GM12891 (cell line): Measurements from ENCODE around the gene SND1.

Source experiments
- DNase-seq: peaks from one replicate; pipeline ENCODE4 v3.0.0; 2011; ENCODE audit warnings: low spot score; ENCODE audit not compliant: insufficient read length
- FAIRE-seq: peaks from 2 replicates; lab custom pipeline; 2011; peaks lifted over from hg19 to GRCh38; lab: Jason Lieb, UNC
- PAX5 ChIP-seq: IDR thresholded peaks from 2 replicates; pipeline ENCODE4 v1.6.1; 2011; ENCODE audit warnings: low read length, moderate library complexity, mild to moderate bottlenecking; ENCODE audit not compliant: insufficient read depth, severe bottlenecking
- POLR2A ChIP-seq: IDR thresholded peaks from 2 replicates; pipeline ENCODE4 v1.6.1; 2011; ENCODE audit warnings: low read depth, low read length, control low read depth
- POLR2AphosphoS5 ChIP-seq: IDR thresholded peaks from 2 replicates; pipeline ENCODE4 v1.6.1; 2011; ENCODE audit warnings: low read depth, low read length, control low read depth
- POU2F2 ChIP-seq: IDR thresholded peaks from 2 replicates; pipeline ENCODE4 v1.6.1; 2011; ENCODE audit warnings: low read depth, mild to moderate bottlenecking, control low read depth, low read length, moderate library complexity
- SPI1 ChIP-seq: IDR thresholded peaks from 2 replicates; pipeline ENCODE4 v1.6.1; 2011; ENCODE audit warnings: low read depth, low read length, control low read depth
- TAF1 ChIP-seq: IDR thresholded peaks from 2 replicates; pipeline ENCODE4 v1.6.1; 2011; ENCODE audit warnings: low read depth, low read length, control low read depth

SND1 gene

GRCh38 chr7:127776776-127777386 is 124.9 kb downstream of the SND1 start:
- FAIRE-seq (no peak), DNase-seq (no peak)
- no peak for TF ChIP-seq POLR2A
- TF ChIP-seq TAF1, result no peak
- TF ChIP-seq PAX5, result no peak

- TF ChIP-seq POLR2AphosphoS5, result no peak
- no peak for TF ChIP-seq POLR2A
- no peak for TF ChIP-seq POU2F2
- no peak for TF ChIP-seq PAX5
- TF ChIP-seq TAF1, result no peak
- TF ChIP-seq SPI1, result no peak
- no peak for DNase-seq
- FAIRE-seq, result no peak
Measured at GRCh38 chr7:127780489-127780888, 128.5 kb downstream of the SND1 start.

GRCh38 chr7:127781081-127781480 is 129.1 kb downstream of the SND1 start:
- TF ChIP-seq PAX5 (no peak), TAF1 (no peak), SPI1 (no peak), POLR2A (no peak), POLR2AphosphoS5 (no peak), POU2F2 (no peak)
- FAIRE-seq, result no peak
- DNase-seq, result no peak

GRCh38 chr7:127782075-127782474 is 130.1 kb downstream of the SND1 start:
- FAIRE-seq (peak; percentile 50), DNase-seq (no peak)
- TF ChIP-seq TAF1, result no peak
- TF ChIP-seq PAX5, result no peak
- no peak for TF ChIP-seq SPI1
- TF ChIP-seq POLR2A, result no peak
- TF ChIP-seq POLR2AphosphoS5, result no peak
- TF ChIP-seq POU2F2, result no peak

GRCh38 chr7:127782654-127783559 is 130.9 kb downstream of the SND1 start:
- FAIRE-seq (peak; percentile 45), DNase-seq (no peak)
- TF ChIP-seq SPI1 (peak; percentile 32), POU2F2 (no peak)

- no peak for FAIRE-seq
- no peak for TF ChIP-seq PAX5
- TF ChIP-seq POU2F2, result no peak
- TF ChIP-seq TAF1, result no peak
- TF ChIP-seq POLR2A, result no peak
- TF ChIP-seq SPI1, result no peak
- no peak for TF ChIP-seq POLR2AphosphoS5
- no peak for DNase-seq
Measured at GRCh38 chr7:127786184-127786583, 134.2 kb downstream of the SND1 start.

- no peak for DNase-seq
- TF ChIP-seq POLR2AphosphoS5 (no peak), POU2F2 (no peak), PAX5 (no peak), SPI1 (no peak), POLR2A (no peak)
- FAIRE-seq, result no peak
Measured at GRCh38 chr7:127789031-127789430, 137.0 kb downstream of the SND1 start.

GRCh38 chr7:127791446-127792189 is 139.6 kb downstream of the SND1 start:
- no peak for DNase-seq
- TF ChIP-seq SPI1 (no peak), POU2F2 (no peak), POLR2AphosphoS5 (no peak), TAF1 (no peak), PAX5 (no peak), POLR2A (no peak)
- peak; percentile 31 for FAIRE-seq

GRCh38 chr7:127792528-127793342 is 140.7 kb downstream of the SND1 start:
- TF ChIP-seq POU2F2 (no peak), SPI1 (no peak), POLR2A (no peak), POLR2AphosphoS5 (no peak), TAF1 (no peak), PAX5 (no peak)
- FAIRE-seq, result peak; percentile 70
- DNase-seq, result no peak
